Activated naive CD8-positive, alpha-beta T cell (primary cell): ENCODE data around the gene KIAA1328.
"Not testable (repeated sequence)": the region's sequence is repeated elsewhere in the genome, so short reads cannot be mapped to it uniquely, and the experiment has no call there.

Experiments used
- H3K27ac Mint-ChIP-seq: one replicate; pipeline ENCODE4 v1.8.0; 2021; ENCODE audit warnings: mixed read lengths
- H3K27me3 Mint-ChIP-seq: one replicate; pipeline ENCODE4 v1.8.0; 2021; ENCODE audit warnings: mixed read lengths
- H3K36me3 Mint-ChIP-seq: one replicate; pipeline ENCODE4 v1.8.0; 2021; ENCODE audit warnings: mixed read lengths
- H3K4me1 Mint-ChIP-seq: one replicate; pipeline ENCODE4 v1.8.0; 2021; ENCODE audit warnings: low read depth, mixed read lengths
- H3K4me3 Mint-ChIP-seq: one replicate; pipeline ENCODE4 v1.8.0; 2021; ENCODE audit warnings: mild to moderate bottlenecking, mixed read lengths
- H3K9me3 Mint-ChIP-seq: one replicate; pipeline ENCODE4 v1.8.0; 2021; ENCODE audit warnings: low read depth, mixed read lengths

Gene KIAA1328

GRCh38 chr18:37160038-37160820 lies 331.3 kb downstream of the KIAA1328 start:
- Mint-ChIP-seq H3K27me3 (no peaks in the 10 kb centered on the region), H3K4me1 (no peaks in the 10 kb centered on the region), H3K27ac (no peak overlapping the region), H3K36me3 (peaks cover 21% of the 10 kb centered on the region), H3K4me3 (no peak overlapping the region), H3K9me3 (no peaks in the 10 kb centered on the region)

- Mint-ChIP-seq H3K36me3 (peaks cover 26% of the 10 kb centered on the region), H3K4me1 (no peaks in the 10 kb centered on the region), H3K27me3 (no peaks in the 10 kb centered on the region), H3K4me3 (no peak overlapping the region), H3K27ac (no peak overlapping the region), H3K9me3 (no peaks in the 10 kb centered on the region)
Measured at GRCh38 chr18:37161491-37161890, 332.6 kb downstream of the KIAA1328 start.

GRCh38 chr18:37162551-37162950 lies 333.6 kb downstream of the KIAA1328 start:
- H3K4me1 Mint-ChIP-seq: no peaks in the 10 kb centered on the region
- no peaks in the 10 kb centered on the region for H3K9me3 Mint-ChIP-seq
- peaks cover 27% of the 10 kb centered on the region for H3K36me3 Mint-ChIP-seq
- H3K4me3 Mint-ChIP-seq: no peak overlapping the region
- H3K27me3 Mint-ChIP-seq: no peaks in the 10 kb centered on the region
- no peak overlapping the region for H3K27ac Mint-ChIP-seq

GRCh38 chr18:37163119-37163518 lies 334.2 kb downstream of the KIAA1328 start:
- no peaks in the 10 kb centered on the region for H3K9me3 Mint-ChIP-seq
- no peak overlapping the region for H3K27ac Mint-ChIP-seq
- H3K36me3 Mint-ChIP-seq: peaks cover 32% of the 10 kb centered on the region
- H3K4me1 Mint-ChIP-seq: no peaks in the 10 kb centered on the region
- H3K27me3 Mint-ChIP-seq: no peaks in the 10 kb centered on the region
- no peak overlapping the region for H3K4me3 Mint-ChIP-seq

GRCh38 chr18:37166491-37166890 lies 337.6 kb downstream of the KIAA1328 start:
- Mint-ChIP-seq H3K4me1 (no peaks in the 10 kb centered on the region), H3K9me3 (no peaks in the 10 kb centered on the region), H3K27ac (no peak overlapping the region), H3K36me3 (peaks cover 31% of the 10 kb centered on the region), H3K4me3 (no peak overlapping the region), H3K27me3 (no peaks in the 10 kb centered on the region)

- peaks cover 30% of the 10 kb centered on the region for H3K36me3 Mint-ChIP-seq
- H3K27ac Mint-ChIP-seq, H3K4me1 Mint-ChIP-seq, H3K9me3 Mint-ChIP-seq, H3K27me3 Mint-ChIP-seq, H3K4me3 Mint-ChIP-seq: not testable (repeated sequence)
Measured at GRCh38 chr18:37166966-37167365, 338.0 kb downstream of the KIAA1328 start.

- H3K27ac Mint-ChIP-seq: no peak overlapping the region
- peaks cover 29% of the 10 kb centered on the region for H3K36me3 Mint-ChIP-seq
- H3K9me3 Mint-ChIP-seq: no peaks in the 10 kb centered on the region
- no peaks in the 10 kb centered on the region for H3K27me3 Mint-ChIP-seq
- no peak overlapping the region for H3K4me3 Mint-ChIP-seq
- H3K4me1 Mint-ChIP-seq: no peaks in the 10 kb centered on the region
Measured at GRCh38 chr18:37170984-37171383, 342.1 kb downstream of the KIAA1328 start.

GRCh38 chr18:37173384-37173783 lies 344.5 kb downstream of the KIAA1328 start:
- Mint-ChIP-seq H3K4me1 (no peaks in the 10 kb centered on the region), H3K27ac (no peak overlapping the region), H3K36me3 (peaks cover 31% of the 10 kb centered on the region), H3K27me3 (no peaks in the 10 kb centered on the region), H3K4me3 (no peak overlapping the region), H3K9me3 (no peaks in the 10 kb centered on the region)

- H3K36me3 Mint-ChIP-seq: peaks cover 44% of the 10 kb centered on the region
Measured at GRCh38 chr18:37175727-37176620, 347.0 kb downstream of the KIAA1328 start.

GRCh38 chr18:37176621-37176934 lies 347.7 kb downstream of the KIAA1328 start:
- Mint-ChIP-seq H3K27ac (no peak overlapping the region), H3K4me1 (no peaks in the 10 kb centered on the region), H3K27me3 (no peaks in the 10 kb centered on the region), H3K9me3 (no peaks in the 10 kb centered on the region), H3K4me3 (no peak overlapping the region), H3K36me3 (peaks cover 41% of the 10 kb centered on the region)

More at GRCh38 chr18:37175727-37176620, 347.0 kb downstream of the KIAA1328 start:
- H3K9me3 Mint-ChIP-seq: no peaks in the 10 kb centered on the region
- H3K27me3 Mint-ChIP-seq: no peaks in the 10 kb centered on the region
- H3K4me1 Mint-ChIP-seq: no peaks in the 10 kb centered on the region
- H3K4me3 Mint-ChIP-seq: no peak overlapping the region
- H3K27ac Mint-ChIP-seq: no peak overlapping the region

GRCh38 chr18:37179384-37179783 lies 350.5 kb downstream of the KIAA1328 start:
- Mint-ChIP-seq H3K4me1 (no peaks in the 10 kb centered on the region), H3K4me3 (no peak overlapping the region), H3K27me3 (no peaks in the 10 kb centered on the region), H3K9me3 (no peaks in the 10 kb centered on the region), H3K27ac (no peak overlapping the region), H3K36me3 (peaks cover 45% of the 10 kb centered on the region)

GRCh38 chr18:37180086-37180485 lies 351.2 kb downstream of the KIAA1328 start:
- Mint-ChIP-seq H3K4me1 (no peaks in the 10 kb centered on the region), H3K4me3 (no peak overlapping the region), H3K27me3 (no peaks in the 10 kb centered on the region), H3K9me3 (no peaks in the 10 kb centered on the region), H3K36me3 (peaks cover 42% of the 10 kb centered on the region), H3K27ac (no peak overlapping the region)

GRCh38 chr18:37182340-37183135 lies 353.6 kb downstream of the KIAA1328 start:
- Mint-ChIP-seq H3K4me3 (no peak overlapping the region), H3K4me1 (no peaks in the 10 kb centered on the region), H3K27me3 (no peaks in the 10 kb centered on the region), H3K36me3 (peaks cover 34% of the 10 kb centered on the region), H3K9me3 (no peaks in the 10 kb centered on the region), H3K27ac (no peak overlapping the region)

GRCh38 chr18:37184209-37184868 lies 355.4 kb downstream of the KIAA1328 start:
- peaks cover 29% of the 10 kb centered on the region for H3K36me3 Mint-ChIP-seq
- no peaks in the 10 kb centered on the region for H3K27me3 Mint-ChIP-seq
- H3K27ac Mint-ChIP-seq: no peak overlapping the region
- no peaks in the 10 kb centered on the region for H3K9me3 Mint-ChIP-seq
- H3K4me1 Mint-ChIP-seq: no peaks in the 10 kb centered on the region
- no peak overlapping the region for H3K4me3 Mint-ChIP-seq
